Measurements from ENCODE around the gene CNTN6. TPM values are rescaled to one million over a fixed set of nuclear protein-coding genes. Genes with fewer than 3 reads are reported as not detected.

CNTN6 gene
- polyA plus RNA-seq, 2 donors: 0.01 TPM; not detected in 1

DNA sequence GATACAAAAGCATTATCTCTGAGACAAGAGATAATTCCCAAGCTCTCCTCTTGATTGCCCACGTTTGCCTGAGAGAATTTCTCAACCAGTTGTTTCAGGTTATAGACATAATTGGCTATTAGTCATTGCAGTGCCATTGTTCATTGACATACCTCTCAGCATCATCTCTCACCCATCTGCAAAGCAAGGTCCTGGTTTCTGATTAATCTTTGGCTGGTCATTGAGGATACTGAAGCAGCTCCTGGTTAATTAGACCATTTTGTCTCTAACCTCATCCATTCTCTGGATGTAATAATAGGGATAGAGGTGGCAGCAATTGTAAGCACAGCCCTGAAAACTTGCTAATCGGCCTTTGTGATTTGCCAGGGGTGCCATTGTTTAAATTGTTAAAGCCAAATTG is 104.2 kb downstream of the CNTN6 start:
- Histone ChIP-seq H3K9me3 (ENCODE audit: control insufficient read depth in 2 of 2, insufficient read depth in 1 of 2, low read depth in 1 of 2, low read length in 1 of 2) (no peaks in the 10 kb centered on the region), H3K36me3 (ENCODE audit: control insufficient read depth in 2 of 2, insufficient read depth in 2 of 2, low read length in 1 of 2) (no peaks in the 10 kb centered on the region), H3K27me3 (ENCODE audit: control insufficient read depth in 1 of 2, insufficient read depth in 2 of 2, low read length in 2 of 2) (no peaks in the 10 kb centered on the region), H3K27ac (ENCODE audit: low read depth in 2 of 2, low read length in 1 of 2) (no peak overlapping the region), H3K4me1 (ENCODE audit: control insufficient read depth in 2 of 2, insufficient read depth in 2 of 2, low read length in 1 of 2) (no peaks in the 10 kb centered on the region), H3K4me3 (ENCODE audit: low read depth in 1 of 2, low read length in 2 of 2) (no peak overlapping the region)
- WGBS, 2 donors: 42 to 55% methylated on average over 2 of the region's 2 CpGs

DNA sequence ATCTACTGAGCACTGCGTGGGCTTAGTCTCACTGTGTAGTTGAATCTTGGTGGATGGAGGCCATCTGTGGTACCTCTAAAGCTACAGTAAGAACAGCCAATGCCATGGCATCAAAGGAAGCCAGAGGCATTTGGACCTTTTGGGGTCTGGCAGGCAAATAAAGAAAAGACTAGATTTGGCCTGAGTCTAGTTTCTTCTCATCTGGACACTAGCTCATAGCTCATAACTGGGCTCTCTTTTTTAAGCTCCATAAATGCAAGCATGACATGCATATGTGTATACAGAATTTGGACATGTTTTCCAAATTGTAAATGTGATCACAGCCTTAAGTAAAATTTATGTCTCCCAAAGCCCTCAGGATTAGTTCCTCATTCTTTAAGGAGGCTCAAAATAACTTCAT is 107.5 kb downstream of the CNTN6 start:
- 69 to 82% methylated on average over 1 of the region's 1 CpG for WGBS, 2 donors
- H3K4me3 ChIP-seq (ENCODE audit: low read depth in 1 of 2, low read length in 2 of 2): no peak overlapping the region
- H3K27me3 ChIP-seq (ENCODE audit: control insufficient read depth in 1 of 2, insufficient read depth in 2 of 2, low read length in 2 of 2): no peaks in the 10 kb centered on the region
- no peaks in the 10 kb centered on the region for H3K36me3 ChIP-seq (ENCODE audit: control insufficient read depth in 2 of 2, insufficient read depth in 2 of 2, low read length in 1 of 2)
- no peaks in the 10 kb centered on the region for H3K9me3 ChIP-seq (ENCODE audit: control insufficient read depth in 2 of 2, insufficient read depth in 1 of 2, low read depth in 1 of 2, low read length in 1 of 2)
- no peak overlapping the region for H3K27ac ChIP-seq (ENCODE audit: low read depth in 2 of 2, low read length in 1 of 2)
- H3K4me1 ChIP-seq (ENCODE audit: control insufficient read depth in 2 of 2, insufficient read depth in 2 of 2, low read length in 1 of 2): no peaks in the 10 kb centered on the region

DNA sequence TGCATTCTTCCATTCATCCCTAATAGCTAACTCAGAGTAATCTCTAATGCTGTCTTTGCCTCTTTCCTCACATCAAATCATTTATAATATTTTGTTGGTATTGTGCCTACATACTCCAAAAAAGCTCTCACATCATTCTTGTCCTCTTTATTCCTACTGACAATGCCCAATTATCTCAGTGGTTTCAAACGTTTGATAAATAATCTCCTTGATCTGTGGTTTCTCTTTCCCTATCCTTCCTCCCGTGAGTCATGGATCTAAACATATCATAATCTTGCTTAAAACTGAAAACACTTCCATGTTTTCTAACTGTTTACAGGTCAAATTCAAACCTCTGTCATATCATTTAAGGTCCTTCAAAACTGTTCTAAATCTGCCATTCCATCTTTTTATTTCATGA is 115.1 kb downstream of the CNTN6 start:
- 12 to 26% methylated on average over 2 of the region's 2 CpGs for WGBS, 2 donors
- Histone ChIP-seq H3K9me3 (ENCODE audit: control insufficient read depth in 2 of 2, insufficient read depth in 1 of 2, low read depth in 1 of 2, low read length in 1 of 2) (no peaks in the 10 kb centered on the region), H3K27ac (ENCODE audit: low read depth in 2 of 2, low read length in 1 of 2) (no peak overlapping the region), H3K36me3 (ENCODE audit: control insufficient read depth in 2 of 2, insufficient read depth in 2 of 2, low read length in 1 of 2) (no peaks in the 10 kb centered on the region), H3K4me1 (ENCODE audit: control insufficient read depth in 2 of 2, insufficient read depth in 2 of 2, low read length in 1 of 2) (no peaks in the 10 kb centered on the region), H3K4me3 (ENCODE audit: low read depth in 1 of 2, low read length in 2 of 2) (no peak overlapping the region), H3K27me3 (ENCODE audit: control insufficient read depth in 1 of 2, insufficient read depth in 2 of 2, low read length in 2 of 2) (no peaks in the 10 kb centered on the region)

DNA sequence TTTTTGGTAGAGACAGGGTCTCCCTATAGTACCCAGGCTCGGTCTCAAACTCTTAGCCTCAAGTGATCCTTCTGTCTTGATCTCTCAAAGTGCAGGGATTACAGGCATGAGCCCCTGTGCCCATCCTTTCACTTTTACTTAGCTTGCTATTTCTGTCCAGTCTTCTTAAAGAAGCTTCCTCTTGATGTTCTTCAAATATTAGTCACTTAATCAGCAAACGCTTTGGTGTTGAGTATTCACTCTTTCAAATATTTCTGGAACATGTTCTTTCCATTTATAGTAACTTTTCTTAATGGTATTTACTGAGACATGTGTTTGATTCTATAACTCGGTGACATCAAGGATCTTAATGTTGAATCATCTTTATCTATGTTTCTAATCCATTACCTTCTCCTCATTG is 122.1 kb downstream of the CNTN6 start:
- H3K9me3 ChIP-seq (ENCODE audit: control insufficient read depth in 2 of 2, insufficient read depth in 1 of 2, low read depth in 1 of 2, low read length in 1 of 2): peaks cover 6% of the 10 kb centered on the region in 2 donors
- no peaks in the 10 kb centered on the region for H3K27me3 ChIP-seq (ENCODE audit: control insufficient read depth in 1 of 2, insufficient read depth in 2 of 2, low read length in 2 of 2)
- H3K4me3 ChIP-seq (ENCODE audit: low read depth in 1 of 2, low read length in 2 of 2): no peak overlapping the region
- no peaks in the 10 kb centered on the region for H3K4me1 ChIP-seq (ENCODE audit: control insufficient read depth in 2 of 2, insufficient read depth in 2 of 2, low read length in 1 of 2)
- H3K36me3 ChIP-seq (ENCODE audit: control insufficient read depth in 2 of 2, insufficient read depth in 2 of 2, low read length in 1 of 2): no peaks in the 10 kb centered on the region
- H3K27ac ChIP-seq (ENCODE audit: low read depth in 2 of 2, low read length in 1 of 2): no peak overlapping the region
- WGBS, 2 donors: 63 to 65% methylated on average over 3 of the region's 3 CpGs

DNA sequence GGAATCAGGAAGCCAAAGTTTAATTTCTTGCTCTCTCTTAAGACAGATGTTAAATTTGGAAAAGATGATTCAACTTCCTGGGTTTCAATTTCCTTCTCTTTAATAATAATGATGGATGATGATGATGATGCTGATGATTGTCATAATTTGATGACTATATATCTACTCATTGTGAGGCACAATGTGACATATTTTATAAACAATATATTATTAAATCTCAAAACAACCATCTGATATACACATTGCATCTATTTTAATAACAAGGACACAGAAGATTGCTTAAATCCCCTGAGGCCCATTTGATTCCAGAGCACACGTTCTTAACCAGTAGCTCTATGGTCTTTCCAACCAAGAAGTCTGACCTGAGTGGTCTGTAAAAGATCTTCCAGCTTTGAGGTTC is 124.0 kb downstream of the CNTN6 start:
- WGBS, 2 donors: 26 to 44% methylated on average over 1 of the region's 1 CpG
- Histone ChIP-seq H3K27ac (ENCODE audit: low read depth in 2 of 2, low read length in 1 of 2) (no peak overlapping the region), H3K9me3 (ENCODE audit: control insufficient read depth in 2 of 2, insufficient read depth in 1 of 2, low read depth in 1 of 2, low read length in 1 of 2) (peaks cover 6% of the 10 kb centered on the region in 2 donors), H3K27me3 (ENCODE audit: control insufficient read depth in 1 of 2, insufficient read depth in 2 of 2, low read length in 2 of 2) (no peaks in the 10 kb centered on the region), H3K4me1 (ENCODE audit: control insufficient read depth in 2 of 2, insufficient read depth in 2 of 2, low read length in 1 of 2) (no peaks in the 10 kb centered on the region), H3K4me3 (ENCODE audit: low read depth in 1 of 2, low read length in 2 of 2) (no peak overlapping the region), H3K36me3 (ENCODE audit: control insufficient read depth in 2 of 2, insufficient read depth in 2 of 2, low read length in 1 of 2) (no peaks in the 10 kb centered on the region)

DNA sequence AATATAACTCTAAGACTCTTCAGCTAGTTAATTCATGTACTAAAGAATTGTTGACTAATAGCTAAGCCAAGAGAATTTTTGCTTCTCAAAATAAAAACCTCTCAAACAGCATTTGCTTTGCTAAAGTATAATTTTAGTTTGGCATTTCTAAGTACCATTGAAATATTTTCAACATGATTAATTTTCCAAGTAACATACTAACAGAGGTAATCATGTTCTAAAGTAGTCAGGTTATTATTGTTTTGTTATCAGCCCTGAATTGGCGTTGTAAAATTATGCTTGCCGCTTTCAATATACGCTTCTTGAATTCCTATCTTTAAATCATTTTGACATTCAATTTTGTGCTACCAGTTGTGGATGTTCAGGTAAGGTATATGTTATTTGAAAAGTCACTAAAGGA is 134.3 kb downstream of the CNTN6 start:
- Histone ChIP-seq H3K9me3 (ENCODE audit: control insufficient read depth in 2 of 2, insufficient read depth in 1 of 2, low read depth in 1 of 2, low read length in 1 of 2) (no peaks in the 10 kb centered on the region), H3K36me3 (ENCODE audit: control insufficient read depth in 2 of 2, insufficient read depth in 2 of 2, low read length in 1 of 2) (no peaks in the 10 kb centered on the region), H3K4me3 (ENCODE audit: low read depth in 1 of 2, low read length in 2 of 2) (no peak overlapping the region), H3K4me1 (ENCODE audit: control insufficient read depth in 2 of 2, insufficient read depth in 2 of 2, low read length in 1 of 2) (no peaks in the 10 kb centered on the region), H3K27me3 (ENCODE audit: control insufficient read depth in 1 of 2, insufficient read depth in 2 of 2, low read length in 2 of 2) (no peaks in the 10 kb centered on the region), H3K27ac (ENCODE audit: low read depth in 2 of 2, low read length in 1 of 2) (no peak overlapping the region)
- WGBS, 2 donors: 94% methylated on average over 3 of the region's 3 CpGs

DNA sequence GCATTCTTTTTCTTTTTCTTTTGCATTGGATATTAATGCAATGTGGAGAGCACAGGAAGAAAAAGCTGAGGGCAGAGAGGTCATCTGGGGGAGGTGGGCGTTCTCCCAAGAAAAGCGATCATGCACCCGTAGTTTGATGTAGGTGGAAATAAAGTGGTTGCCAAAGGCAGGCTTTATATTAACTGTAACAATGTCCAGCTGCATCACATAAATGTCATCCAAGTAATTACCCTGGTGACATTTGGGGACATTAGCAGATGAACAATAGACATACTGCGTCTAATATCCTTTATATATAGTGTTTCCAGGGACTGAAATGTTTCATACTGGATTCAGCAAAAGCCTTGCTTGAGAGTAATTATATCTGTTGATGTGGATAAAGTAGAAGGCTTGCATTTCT is 135.5 kb downstream of the CNTN6 start:
- H3K4me1 ChIP-seq (ENCODE audit: control insufficient read depth in 2 of 2, insufficient read depth in 2 of 2, low read length in 1 of 2): no peaks in the 10 kb centered on the region
- no peak overlapping the region for H3K4me3 ChIP-seq (ENCODE audit: low read depth in 1 of 2, low read length in 2 of 2)
- H3K36me3 ChIP-seq (ENCODE audit: control insufficient read depth in 2 of 2, insufficient read depth in 2 of 2, low read length in 1 of 2): no peaks in the 10 kb centered on the region
- no peak overlapping the region for H3K27ac ChIP-seq (ENCODE audit: low read depth in 2 of 2, low read length in 1 of 2)
- H3K27me3 ChIP-seq (ENCODE audit: control insufficient read depth in 1 of 2, insufficient read depth in 2 of 2, low read length in 2 of 2): no peaks in the 10 kb centered on the region
- WGBS, 2 donors: 67 to 68% methylated on average over 4 of the region's 4 CpGs
- no peaks in the 10 kb centered on the region for H3K9me3 ChIP-seq (ENCODE audit: control insufficient read depth in 2 of 2, insufficient read depth in 1 of 2, low read depth in 1 of 2, low read length in 1 of 2)

DNA sequence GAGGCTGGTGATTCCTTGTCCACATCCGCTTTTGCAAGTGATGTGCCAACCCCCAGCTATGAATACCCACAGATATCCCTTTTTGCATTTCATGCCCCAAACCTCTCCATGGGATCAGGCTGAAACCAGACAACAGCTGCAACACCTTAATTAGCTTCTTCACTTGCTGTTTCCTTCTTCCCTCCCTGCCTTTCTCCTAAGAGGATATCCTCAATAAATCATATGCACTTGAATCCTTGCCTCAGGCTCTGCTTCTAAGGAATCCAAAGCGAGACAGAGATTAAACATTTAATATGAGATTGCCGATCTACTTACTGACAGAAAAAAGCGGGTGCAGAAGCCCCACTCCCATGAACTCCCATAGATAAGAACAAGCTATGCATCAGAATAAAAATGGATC is 138.1 kb downstream of the CNTN6 start:
- Histone ChIP-seq H3K36me3 (ENCODE audit: control insufficient read depth in 2 of 2, insufficient read depth in 2 of 2, low read length in 1 of 2) (no peaks in the 10 kb centered on the region), H3K27me3 (ENCODE audit: control insufficient read depth in 1 of 2, insufficient read depth in 2 of 2, low read length in 2 of 2) (no peaks in the 10 kb centered on the region), H3K4me3 (ENCODE audit: low read depth in 1 of 2, low read length in 2 of 2) (no peak overlapping the region), H3K4me1 (ENCODE audit: control insufficient read depth in 2 of 2, insufficient read depth in 2 of 2, low read length in 1 of 2) (no peaks in the 10 kb centered on the region), H3K27ac (ENCODE audit: low read depth in 2 of 2, low read length in 1 of 2) (no peak overlapping the region), H3K9me3 (ENCODE audit: control insufficient read depth in 2 of 2, insufficient read depth in 1 of 2, low read depth in 1 of 2, low read length in 1 of 2) (peaks cover 0 to 2% of the 10 kb centered on the region in 2 donors)
- 84 to 89% methylated on average over 4 of the region's 4 CpGs for WGBS, 2 donors

DNA sequence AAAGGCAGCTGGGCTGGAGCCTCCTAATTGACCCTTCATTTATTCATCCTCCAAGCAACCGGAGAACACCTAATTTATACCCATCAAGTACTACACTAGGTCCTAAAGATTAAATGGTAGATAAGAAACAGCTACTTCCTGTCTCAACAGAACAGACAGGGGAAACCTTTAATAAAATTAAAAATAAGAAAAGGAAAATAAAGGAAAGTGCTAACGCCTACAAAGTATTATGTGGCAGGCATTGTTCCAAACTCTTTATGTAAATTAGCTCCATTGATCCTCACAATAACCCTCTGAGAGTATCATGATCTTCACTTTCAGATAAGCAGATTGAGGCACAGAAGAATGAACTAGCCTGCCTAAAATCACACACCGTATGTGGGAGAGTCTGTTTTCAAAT is 139.5 kb downstream of the CNTN6 start:
- no peak overlapping the region for H3K27ac ChIP-seq (ENCODE audit: low read depth in 2 of 2, low read length in 1 of 2)
- H3K9me3 ChIP-seq (ENCODE audit: control insufficient read depth in 2 of 2, insufficient read depth in 1 of 2, low read depth in 1 of 2, low read length in 1 of 2): peaks cover 0 to 4% of the 10 kb centered on the region in 2 donors
- no peaks in the 10 kb centered on the region for H3K36me3 ChIP-seq (ENCODE audit: control insufficient read depth in 2 of 2, insufficient read depth in 2 of 2, low read length in 1 of 2)
- H3K27me3 ChIP-seq (ENCODE audit: control insufficient read depth in 1 of 2, insufficient read depth in 2 of 2, low read length in 2 of 2): no peaks in the 10 kb centered on the region
- H3K4me1 ChIP-seq (ENCODE audit: control insufficient read depth in 2 of 2, insufficient read depth in 2 of 2, low read length in 1 of 2): no peaks in the 10 kb centered on the region
- 52 to 65% methylated on average over 3 of the region's 3 CpGs for WGBS, 2 donors
- no peak overlapping the region for H3K4me3 ChIP-seq (ENCODE audit: low read depth in 1 of 2, low read length in 2 of 2)

DNA sequence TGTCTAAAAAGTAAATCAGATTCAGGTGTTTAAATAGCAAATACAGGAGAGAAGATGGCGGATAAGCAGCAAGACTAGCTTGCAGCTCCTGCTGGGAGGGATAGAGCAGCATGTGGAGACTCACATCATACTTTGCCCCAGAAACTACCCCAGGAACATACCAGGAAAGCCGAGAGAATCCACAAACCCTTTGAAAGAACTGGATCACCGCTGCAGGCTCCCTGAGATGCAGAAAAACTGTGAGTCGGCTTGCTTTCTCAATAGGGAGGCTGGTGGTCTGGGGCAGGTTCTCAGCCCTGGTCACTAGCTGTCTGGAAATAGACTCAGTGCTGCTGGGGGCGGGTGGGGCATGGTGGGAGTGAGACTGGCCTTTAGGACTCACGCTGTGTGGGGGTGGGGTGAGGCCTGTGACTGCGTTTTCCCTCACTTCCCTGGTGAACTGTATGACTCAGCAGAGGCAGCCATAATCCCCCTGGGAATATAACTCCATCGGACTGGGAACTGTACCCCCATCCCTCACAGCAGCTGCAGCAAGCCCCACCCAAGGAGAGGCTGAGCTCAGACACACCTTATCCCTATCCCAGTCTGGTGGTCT is 142.8 kb downstream of the CNTN6 start:
- 80% methylated on average over 8 of the region's 8 CpGs for WGBS, 2 donors
- Histone ChIP-seq H3K36me3 (ENCODE audit: control insufficient read depth in 2 of 2, insufficient read depth in 2 of 2, low read length in 1 of 2) (no peaks in the 10 kb centered on the region), H3K27ac (ENCODE audit: low read depth in 2 of 2, low read length in 1 of 2) (no peak overlapping the region), H3K4me1 (ENCODE audit: control insufficient read depth in 2 of 2, insufficient read depth in 2 of 2, low read length in 1 of 2) (no peaks in the 10 kb centered on the region), H3K9me3 (ENCODE audit: control insufficient read depth in 2 of 2, insufficient read depth in 1 of 2, low read depth in 1 of 2, low read length in 1 of 2) (peaks cover 0 to 4% of the 10 kb centered on the region in 2 donors), H3K4me3 (ENCODE audit: low read depth in 1 of 2, low read length in 2 of 2) (no peak overlapping the region), H3K27me3 (ENCODE audit: control insufficient read depth in 1 of 2, insufficient read depth in 2 of 2, low read length in 2 of 2) (no peaks in the 10 kb centered on the region)

All from esophagus (tissue), 2 donors.